ENCODE measurements around the gene RPS27.
A peak's percentile ranks its signal among the peaks of the same experiment; 100 is the strongest.
"Not testable (repeated sequence)": the region's sequence is repeated elsewhere in the genome, so short reads cannot be mapped to it uniquely, and the experiment has no call there.

RPS27 gene

DNA sequence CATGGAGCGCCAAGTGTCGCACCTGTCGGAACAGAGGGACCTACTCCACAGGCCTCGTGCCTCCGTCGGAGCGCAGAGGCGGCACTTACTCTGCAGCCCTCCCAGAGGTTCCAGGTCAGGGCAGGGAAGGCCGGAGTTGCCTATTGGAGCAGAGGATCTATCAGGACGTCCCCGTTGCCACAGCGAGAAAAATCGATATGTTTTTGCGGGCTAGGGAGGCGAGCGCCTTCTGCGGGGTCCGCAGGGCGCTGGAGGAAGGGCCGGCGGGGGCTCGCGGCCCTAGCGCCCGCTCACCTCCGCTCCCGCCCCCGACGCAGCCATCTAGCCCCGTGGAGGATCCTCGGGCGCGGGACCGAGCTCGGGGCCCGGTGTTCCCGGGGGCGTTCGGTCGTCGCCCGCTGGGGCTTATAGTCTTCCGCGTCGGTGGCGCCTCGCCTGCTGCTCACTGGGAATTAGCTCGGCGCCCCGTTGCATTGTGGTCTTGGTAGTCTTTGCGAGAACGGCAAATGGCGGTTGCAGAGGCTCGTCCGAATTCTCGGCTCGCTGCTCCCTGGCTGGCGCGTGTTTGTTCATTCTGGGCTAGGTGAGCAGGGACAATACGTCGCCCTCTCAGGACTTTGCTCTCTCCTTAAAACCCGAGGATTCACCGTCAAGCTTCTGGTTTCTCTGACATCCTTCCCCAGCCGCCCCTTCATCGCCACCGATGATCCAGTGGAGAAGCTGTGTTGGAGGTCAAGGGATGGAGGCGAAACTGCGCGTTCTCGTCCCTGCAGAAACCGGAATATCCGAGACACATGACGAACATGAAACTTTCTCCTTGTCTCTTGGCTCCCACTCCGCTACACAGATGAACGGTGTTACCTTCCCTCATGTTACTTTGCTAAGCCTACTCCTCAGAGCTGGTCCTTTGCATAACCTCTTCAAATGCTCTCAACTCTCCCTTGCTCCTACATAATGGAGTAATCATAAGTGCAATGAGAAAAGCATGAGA, 13.0 kb upstream of the RPS27 start, which contains the start of gene JTB:
TSS of gene JTB (minus strand) at position 425 of the 991 bp plus-strand sequence. CDS start at position 3, 422 bp downstream.
- DNase-seq (ENCODE audit: low read depth in 1 of 2, low spot score in 1 of 2), result peak; percentile 84 to 91
- no peaks in the 10 kb centered on the region for H3K27me3 ChIP-seq (ENCODE audit: insufficient read depth, poor library complexity, severe bottlenecking)
- 0 out of 2 replicates have a peak, but pooled peaks have one; percentile 4 for TF ChIP-seq GABPA (IDR thresholded peaks at IDR 0.05; ENCODE audit: low read depth)
- TF ChIP-seq, protein P1, sequence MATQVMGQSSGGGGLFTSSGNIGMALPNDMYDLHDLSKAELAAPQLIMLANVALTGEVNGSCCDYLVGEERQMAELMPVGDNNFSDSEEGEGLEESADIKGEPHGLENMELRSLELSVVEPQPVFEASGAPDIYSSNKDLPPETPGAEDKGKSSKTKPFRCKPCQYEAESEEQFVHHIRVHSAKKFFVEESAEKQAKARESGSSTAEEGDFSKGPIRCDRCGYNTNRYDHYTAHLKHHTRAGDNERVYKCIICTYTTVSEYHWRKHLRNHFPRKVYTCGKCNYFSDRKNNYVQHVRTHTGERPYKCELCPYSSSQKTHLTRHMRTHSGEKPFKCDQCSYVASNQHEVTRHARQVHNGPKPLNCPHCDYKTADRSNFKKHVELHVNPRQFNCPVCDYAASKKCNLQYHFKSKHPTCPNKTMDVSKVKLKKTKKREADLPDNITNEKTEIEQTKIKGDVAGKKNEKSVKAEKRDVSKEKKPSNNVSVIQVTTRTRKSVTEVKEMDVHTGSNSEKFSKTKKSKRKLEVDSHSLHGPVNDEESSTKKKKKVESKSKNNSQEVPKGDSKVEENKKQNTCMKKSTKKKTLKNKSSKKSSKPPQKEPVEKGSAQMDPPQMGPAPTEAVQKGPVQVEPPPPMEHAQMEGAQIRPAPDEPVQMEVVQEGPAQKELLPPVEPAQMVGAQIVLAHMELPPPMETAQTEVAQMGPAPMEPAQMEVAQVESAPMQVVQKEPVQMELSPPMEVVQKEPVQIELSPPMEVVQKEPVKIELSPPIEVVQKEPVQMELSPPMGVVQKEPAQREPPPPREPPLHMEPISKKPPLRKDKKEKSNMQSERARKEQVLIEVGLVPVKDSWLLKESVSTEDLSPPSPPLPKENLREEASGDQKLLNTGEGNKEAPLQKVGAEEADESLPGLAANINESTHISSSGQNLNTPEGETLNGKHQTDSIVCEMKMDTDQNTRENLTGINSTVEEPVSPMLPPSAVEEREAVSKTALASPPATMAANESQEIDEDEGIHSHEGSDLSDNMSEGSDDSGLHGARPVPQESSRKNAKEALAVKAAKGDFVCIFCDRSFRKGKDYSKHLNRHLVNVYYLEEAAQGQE (IDR thresholded peaks at IDR 0.05; ENCODE audit: insufficient replicate concordance, low read depth), result peak; percentile 60
- TF ChIP-seq POLR2AphosphoS5 (IDR thresholded peaks at IDR 0.05; ENCODE audit: low read depth), result peak; percentile 70
- TF ChIP-seq SPI1 (IDR thresholded peaks at IDR 0.05; ENCODE audit: borderline replicate concordance, low read depth), result no peak
- TF ChIP-seq, protein P2, sequence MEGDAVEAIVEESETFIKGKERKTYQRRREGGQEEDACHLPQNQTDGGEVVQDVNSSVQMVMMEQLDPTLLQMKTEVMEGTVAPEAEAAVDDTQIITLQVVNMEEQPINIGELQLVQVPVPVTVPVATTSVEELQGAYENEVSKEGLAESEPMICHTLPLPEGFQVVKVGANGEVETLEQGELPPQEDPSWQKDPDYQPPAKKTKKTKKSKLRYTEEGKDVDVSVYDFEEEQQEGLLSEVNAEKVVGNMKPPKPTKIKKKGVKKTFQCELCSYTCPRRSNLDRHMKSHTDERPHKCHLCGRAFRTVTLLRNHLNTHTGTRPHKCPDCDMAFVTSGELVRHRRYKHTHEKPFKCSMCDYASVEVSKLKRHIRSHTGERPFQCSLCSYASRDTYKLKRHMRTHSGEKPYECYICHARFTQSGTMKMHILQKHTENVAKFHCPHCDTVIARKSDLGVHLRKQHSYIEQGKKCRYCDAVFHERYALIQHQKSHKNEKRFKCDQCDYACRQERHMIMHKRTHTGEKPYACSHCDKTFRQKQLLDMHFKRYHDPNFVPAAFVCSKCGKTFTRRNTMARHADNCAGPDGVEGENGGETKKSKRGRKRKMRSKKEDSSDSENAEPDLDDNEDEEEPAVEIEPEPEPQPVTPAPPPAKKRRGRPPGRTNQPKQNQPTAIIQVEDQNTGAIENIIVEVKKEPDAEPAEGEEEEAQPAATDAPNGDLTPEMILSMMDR (IDR thresholded peaks at IDR 0.05; ENCODE audit: insufficient read depth, low read length), result no peak
- H3K4me3 ChIP-seq (replicated peaks; ENCODE audit: insufficient read depth, low read length), result peak within 1 kb of the TSS; percentile 77
- peak within 1 kb of the TSS; percentile 86 for H3K27ac ChIP-seq (replicated peaks)

DNA sequence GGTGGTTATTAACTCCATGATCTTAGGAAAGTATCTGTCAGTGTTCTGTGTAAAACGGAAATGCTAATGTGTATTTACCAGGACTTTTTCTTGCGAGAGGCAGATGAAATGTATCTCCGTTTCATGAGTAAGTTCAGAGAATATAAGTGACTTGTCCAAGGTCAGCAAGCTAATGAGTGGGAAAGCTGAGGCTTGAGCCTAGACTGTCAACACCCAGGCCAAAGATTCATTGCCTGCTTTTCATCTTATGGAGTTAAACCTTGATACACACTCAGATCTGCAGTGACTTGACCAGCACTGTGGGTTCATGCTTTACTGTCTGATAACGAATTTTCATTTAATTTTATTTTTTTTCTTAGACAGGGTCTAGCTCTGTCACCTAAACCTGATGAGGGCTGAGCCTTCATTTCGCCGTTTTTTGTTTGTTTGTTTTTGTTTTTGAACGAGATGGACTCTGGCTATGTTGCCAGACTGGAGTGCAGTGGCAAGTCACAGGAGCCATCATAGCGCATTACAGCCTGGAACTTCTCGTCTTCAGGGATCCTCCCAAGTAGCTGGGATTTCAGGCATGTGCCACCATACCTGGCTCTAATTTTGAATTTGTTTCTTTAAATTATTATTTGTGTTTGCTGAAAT, 12.2 kb upstream of the RPS27 start:
- Histone ChIP-seq H3K27me3 (ENCODE audit: insufficient read depth, poor library complexity, severe bottlenecking) (no peaks in the 10 kb centered on the region), H3K4me3 (replicated peaks; ENCODE audit: insufficient read depth, low read length) (peak overlapping the region; percentile 77), H3K27ac (replicated peaks) (peak overlapping the region; percentile 86)
- no peak for DNase-seq (ENCODE audit: low read depth in 1 of 2, low spot score in 1 of 2)
- TF ChIP-seq POLR2AphosphoS5 (IDR thresholded peaks at IDR 0.05; ENCODE audit: low read depth) (no peak), GABPA (IDR thresholded peaks at IDR 0.05; ENCODE audit: low read depth) (no peak), SPI1 (IDR thresholded peaks at IDR 0.05; ENCODE audit: borderline replicate concordance, low read depth) (no peak)
- TF ChIP-seq, protein P2 (IDR thresholded peaks at IDR 0.05; ENCODE audit: insufficient read depth, low read length), result no peak
- TF ChIP-seq, protein P1 (IDR thresholded peaks at IDR 0.05; ENCODE audit: insufficient replicate concordance, low read depth), result no peak

DNA sequence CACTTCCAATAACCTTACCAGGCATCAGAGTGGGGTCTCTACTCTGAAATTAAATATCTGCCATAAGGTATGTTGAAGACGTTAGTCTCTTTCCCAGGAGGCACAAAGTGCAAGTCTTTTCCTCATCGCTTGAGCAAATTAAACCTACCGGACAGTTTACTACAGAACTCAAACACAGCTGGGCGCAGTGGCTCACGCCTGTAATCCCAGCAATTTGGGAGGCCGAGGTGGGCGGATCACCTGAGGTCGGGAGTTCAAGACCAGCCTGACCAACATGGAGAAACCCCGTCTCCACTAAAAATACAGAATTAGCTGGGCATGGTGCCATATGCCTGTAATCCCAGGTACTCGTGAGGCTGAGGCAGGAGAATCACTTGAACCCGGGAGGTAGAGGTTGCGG, 11.5 kb upstream of the RPS27 start:
- H3K27me3 ChIP-seq (ENCODE audit: insufficient read depth, poor library complexity, severe bottlenecking); DNase-seq (ENCODE audit: low read depth in 1 of 2, low spot score in 1 of 2); H3K4me3 ChIP-seq (replicated peaks; ENCODE audit: insufficient read depth, low read length); H3K27ac ChIP-seq (replicated peaks): not testable (repeated sequence)

DNA sequence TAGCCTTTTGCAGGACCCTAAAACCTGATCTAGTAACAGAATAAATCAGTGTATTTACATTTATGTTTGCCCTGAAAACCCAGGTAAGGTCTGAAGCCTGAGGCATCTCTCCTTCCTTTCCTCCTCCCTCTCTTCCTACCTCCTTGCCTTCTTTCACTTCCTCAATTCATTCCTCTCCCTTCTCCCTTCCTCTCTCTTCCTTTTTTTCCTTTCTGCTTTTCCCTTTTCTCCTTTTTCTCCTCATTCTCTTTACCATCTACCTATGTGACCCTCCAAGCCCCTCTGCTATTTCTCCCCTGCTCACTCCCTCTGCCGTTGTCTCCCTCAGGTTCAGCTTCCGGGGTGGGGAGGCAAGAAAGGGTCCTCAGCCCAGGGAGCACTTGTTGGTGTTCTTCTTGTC, 8.8 kb upstream of the RPS27 start:
- H3K4me3 ChIP-seq (replicated peaks; ENCODE audit: insufficient read depth, low read length); H3K27me3 ChIP-seq (ENCODE audit: insufficient read depth, poor library complexity, severe bottlenecking); H3K27ac ChIP-seq (replicated peaks); DNase-seq (ENCODE audit: low read depth in 1 of 2, low spot score in 1 of 2): not testable (repeated sequence)
- TF ChIP-seq SPI1 (IDR thresholded peaks at IDR 0.05; ENCODE audit: borderline replicate concordance, low read depth), result peak; percentile 52; the same call in 1 of the 2 replicates

Data from HL-60 (cell line).